Esophagus squamous epithelium (tissue), 4 donors: Measurements from ENCODE around the gene DIAPH3.

Experiments used
- POLR2A ChIP-seq, 4 donors: fragments of 450-650 bp; IDR thresholded peaks; one replicate each; pipeline ENCODE4 v1.6.1; 2017; ENCODE audit warnings: antibody characterized with exemption in 4 of 4, mild to moderate bottlenecking in 4 of 4, moderate library complexity in 3 of 4
- TF ChIP-seq, protein P1 (sequence below), 6 experiments: fragments of 450-650 bp in 4 of 6; fragments of 200-600 bp in 2 of 6; sonication (generic) in 2 of 6; IDR thresholded peaks; one replicate each; pipeline ENCODE4 v1.5.1; 2016 to 2019; ENCODE audit warnings: antibody characterized with exemption in 6 of 6, mild to moderate bottlenecking in 4 of 6, moderate library complexity in 4 of 6

DNA sequence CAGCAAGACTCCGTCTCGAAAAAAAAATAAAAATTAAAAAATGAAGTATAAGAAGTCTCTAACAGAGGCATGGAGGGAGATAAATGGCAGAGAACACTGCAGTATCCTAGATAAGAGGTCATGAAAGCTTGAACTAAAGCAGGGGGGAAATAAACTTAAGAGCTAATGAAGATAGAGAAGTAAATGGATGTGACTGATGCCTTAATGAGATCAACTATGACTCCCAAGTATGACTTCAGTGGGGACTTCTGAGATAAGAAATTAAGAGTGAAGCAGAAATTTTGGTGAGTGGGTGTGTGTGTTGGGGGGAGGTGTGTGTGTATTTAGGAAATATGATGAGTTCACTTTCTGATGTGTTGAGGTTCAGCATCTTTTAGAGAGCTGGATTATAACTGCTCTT lies 55.1 kb downstream of the DIAPH3 start:
- TF ChIP-seq, protein P1, sequence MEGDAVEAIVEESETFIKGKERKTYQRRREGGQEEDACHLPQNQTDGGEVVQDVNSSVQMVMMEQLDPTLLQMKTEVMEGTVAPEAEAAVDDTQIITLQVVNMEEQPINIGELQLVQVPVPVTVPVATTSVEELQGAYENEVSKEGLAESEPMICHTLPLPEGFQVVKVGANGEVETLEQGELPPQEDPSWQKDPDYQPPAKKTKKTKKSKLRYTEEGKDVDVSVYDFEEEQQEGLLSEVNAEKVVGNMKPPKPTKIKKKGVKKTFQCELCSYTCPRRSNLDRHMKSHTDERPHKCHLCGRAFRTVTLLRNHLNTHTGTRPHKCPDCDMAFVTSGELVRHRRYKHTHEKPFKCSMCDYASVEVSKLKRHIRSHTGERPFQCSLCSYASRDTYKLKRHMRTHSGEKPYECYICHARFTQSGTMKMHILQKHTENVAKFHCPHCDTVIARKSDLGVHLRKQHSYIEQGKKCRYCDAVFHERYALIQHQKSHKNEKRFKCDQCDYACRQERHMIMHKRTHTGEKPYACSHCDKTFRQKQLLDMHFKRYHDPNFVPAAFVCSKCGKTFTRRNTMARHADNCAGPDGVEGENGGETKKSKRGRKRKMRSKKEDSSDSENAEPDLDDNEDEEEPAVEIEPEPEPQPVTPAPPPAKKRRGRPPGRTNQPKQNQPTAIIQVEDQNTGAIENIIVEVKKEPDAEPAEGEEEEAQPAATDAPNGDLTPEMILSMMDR (IDR thresholded peaks at IDR 0.05) = no peak
- TF ChIP-seq POLR2A (IDR thresholded peaks at IDR 0.05) = no peak
